DOHH2 (cell line): ENCODE measurements around the gene GAS6.

Source experiments
- CTCF ChIP-seq: fragments of 200-600 bp; sonication (generic); IDR thresholded peaks from one replicate; pipeline ENCODE4 v1.5.1; 2014; ENCODE audit warnings: antibody characterized with exemption, mild to moderate bottlenecking, low read depth, low read length; ENCODE audit not compliant: poor library complexity, severe bottlenecking
- EZH2phosphoT487 ChIP-seq: fragments of 200-600 bp; sonication (generic); IDR thresholded peaks from 2 replicates; pipeline ENCODE4 v1.6.1; 2017; ENCODE audit warnings: borderline replicate concordance, mild to moderate bottlenecking, antibody characterized with exemption, low read length, moderate library complexity, mixed read lengths

- TF ChIP-seq CTCF = no peak
- no peak for TF ChIP-seq EZH2phosphoT487
Measured at GRCh38 chr13:113810640-113811039, 53.2 kb downstream of the GAS6 start.
